ENCODE data around the gene SIM2. TPM values are rescaled to one million over a fixed set of nuclear protein-coding genes. Genes with fewer than 3 reads are reported as not detected.

Gene SIM2
- total RNA-seq, 1 experiment from 2014 or later = not detected

DNA sequence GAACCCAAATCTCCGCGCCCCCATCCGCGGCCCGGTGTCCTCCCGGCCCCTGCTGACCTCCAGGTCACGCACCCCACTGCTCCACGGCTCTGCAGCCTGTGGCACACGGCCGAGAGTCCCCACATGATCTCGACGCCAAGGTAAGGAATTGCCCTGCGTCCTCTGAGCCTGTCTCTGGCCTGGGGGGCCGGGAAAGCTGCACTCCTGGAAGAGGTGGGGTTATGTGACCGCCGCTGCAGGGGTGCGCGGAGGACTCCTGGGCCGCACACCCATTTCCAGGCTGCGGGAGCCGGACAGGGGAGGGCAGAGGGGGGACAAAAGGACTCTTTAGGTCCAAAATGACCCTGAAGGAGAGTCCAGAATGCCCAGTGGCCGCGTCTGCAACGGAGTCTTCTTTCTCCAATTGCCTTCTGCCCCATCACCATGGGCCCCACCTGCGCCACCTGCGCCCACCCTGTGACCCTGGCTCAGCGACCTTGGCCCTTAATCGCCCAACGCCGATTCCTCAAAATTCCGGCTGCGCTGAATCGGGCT lies 997 bp upstream of the SIM2 start:
- Histone ChIP-seq H3K14ac (ENCODE audit: insufficient read depth, low read length) (no peak overlapping the region), H3K23me2 (ENCODE audit: insufficient read length, low read depth, low read length, poor library complexity, severe bottlenecking) (peaks cover 15% of the 10 kb centered on the region), H3K27me3 (ENCODE audit: insufficient read depth, low read length) (peaks cover 98% of the 10 kb centered on the region), H3K4me2 (ENCODE audit: insufficient read depth, insufficient read length, low read length) (peak overlapping the region; percentile 28), H3K79me2 (ENCODE audit: insufficient read depth, low read length) (no peaks in the 10 kb centered on the region), H3T11ph (ENCODE audit: low read length) (no peak overlapping the region), H2AK5ac (ENCODE audit: insufficient read length, low read length) (no peak overlapping the region), H2BK120ac (ENCODE audit: low read depth, low read length, poor library complexity, severe bottlenecking) (no peak overlapping the region), H3K9ac (ENCODE audit: extremely low read depth, insufficient read length, low read length) (no peak overlapping the region), H4K91ac (ENCODE audit: insufficient read length, low read depth, low read length) (no peak overlapping the region), H2BK12ac (ENCODE audit: insufficient read length, low read depth, low read length) (no peak overlapping the region), H4K5ac (ENCODE audit: insufficient read length, low read depth, low read length) (no peak overlapping the region), H2AFZ (ENCODE audit: low read length) (no peak overlapping the region), H3K79me1 (ENCODE audit: insufficient read depth, low read depth, low read length, poor library complexity, severe bottlenecking) (no peaks in the 10 kb centered on the region), H3K9me3 (ENCODE audit: control insufficient read depth, low read depth, low read length) (no peaks in the 10 kb centered on the region), H3K56ac (ENCODE audit: insufficient read length, low read depth, low read length) (no peak overlapping the region), H3K4ac (ENCODE audit: low read depth, low read length) (no peak overlapping the region), H2BK5ac (ENCODE audit: insufficient read length, low read length) (no peak overlapping the region), H2BK15ac (ENCODE audit: low read depth, low read length) (no peak overlapping the region), H4K8ac (replicated peaks; ENCODE audit: insufficient read length, low read depth, low read length) (no peak overlapping the region), H4K20me1 (ENCODE audit: control insufficient read depth, insufficient read depth, insufficient read length) (no peaks in the 10 kb centered on the region), H3K4me1 (ENCODE audit: insufficient read depth, low read length) (0 out of 2 replicates have a peak, but pooled peaks cover 2% of the 10 kb centered on the region), H2BK20ac (ENCODE audit: low read depth, low read length, poor library complexity, severe bottlenecking) (no peak overlapping the region), H3K18ac (ENCODE audit: insufficient read length, low read depth, low read length) (no peak overlapping the region), H3K23ac (ENCODE audit: insufficient read length, low read depth, low read length) (no peak overlapping the region), H3K27ac (ENCODE audit: insufficient read length, low read depth, low read length) (no peak overlapping the region)
- Mint-ChIP-seq H3K4me3 (peak overlapping the region; percentile 22 to 69; a peak in 3 of 5 replicates), H3K9me3 (peaks cover 0 to 4% of the 10 kb centered on the region in 2 experiments; a peak in 2 of 5 replicates), H3K36me3 (ENCODE audit: insufficient read depth in 1 of 3, low read depth in 3 of 3) (peaks cover 0 to 2% (median 0%) of the 10 kb centered on the region in 3 experiments; a peak in 2 of 7 replicates), H3K27ac (no peak overlapping the region), H3K27me3 (ENCODE audit: low read depth) (peaks cover 98% of the 10 kb centered on the region), H3K4me1 (peaks cover 13 to 57% of the 10 kb centered on the region in 2 experiments)
- TF ChIP-seq, protein P1, sequence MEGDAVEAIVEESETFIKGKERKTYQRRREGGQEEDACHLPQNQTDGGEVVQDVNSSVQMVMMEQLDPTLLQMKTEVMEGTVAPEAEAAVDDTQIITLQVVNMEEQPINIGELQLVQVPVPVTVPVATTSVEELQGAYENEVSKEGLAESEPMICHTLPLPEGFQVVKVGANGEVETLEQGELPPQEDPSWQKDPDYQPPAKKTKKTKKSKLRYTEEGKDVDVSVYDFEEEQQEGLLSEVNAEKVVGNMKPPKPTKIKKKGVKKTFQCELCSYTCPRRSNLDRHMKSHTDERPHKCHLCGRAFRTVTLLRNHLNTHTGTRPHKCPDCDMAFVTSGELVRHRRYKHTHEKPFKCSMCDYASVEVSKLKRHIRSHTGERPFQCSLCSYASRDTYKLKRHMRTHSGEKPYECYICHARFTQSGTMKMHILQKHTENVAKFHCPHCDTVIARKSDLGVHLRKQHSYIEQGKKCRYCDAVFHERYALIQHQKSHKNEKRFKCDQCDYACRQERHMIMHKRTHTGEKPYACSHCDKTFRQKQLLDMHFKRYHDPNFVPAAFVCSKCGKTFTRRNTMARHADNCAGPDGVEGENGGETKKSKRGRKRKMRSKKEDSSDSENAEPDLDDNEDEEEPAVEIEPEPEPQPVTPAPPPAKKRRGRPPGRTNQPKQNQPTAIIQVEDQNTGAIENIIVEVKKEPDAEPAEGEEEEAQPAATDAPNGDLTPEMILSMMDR (conservative IDR thresholded peaks at IDR 0.05) = no peak
- no peak for DNase-seq
- WGBS (ENCODE audit: extremely low coverage, insufficient read length, low lambda C conversion rate) = no CpG with 5 or more reads among the region's 33 CpGs

Measured in H9 (cell line).